Tibial artery (tissue), 4 donors: ENCODE data around the gene BANF2.
"Not testable (repeated sequence)": the region's sequence is repeated elsewhere in the genome, so short reads cannot be mapped to it uniquely, and the experiment has no call there.

Experiments
- DNase-seq, 2 donors: peaks; one replicate each; pipeline ENCODE4 v3.0.0-alpha.2; 2019
- H3K27ac ChIP-seq, 2 donors: fragments of 200-600 bp; sonication (generic) in 1 of 2; 1 replicate in 1 of 2; 2 replicates in 1 of 2; pipeline ENCODE4 v1.5.1; 2018 to 2019; ENCODE audit warnings: mild to moderate bottlenecking in 1 of 2
- H3K27me3 ChIP-seq, 2 donors: fragments of 200-600 bp; sonication (generic) in 1 of 2; one replicate each; pipeline versions ENCODE4 v1.5.1 to v1.6.0; 2016 to 2019
- H3K36me3 ChIP-seq, 3 donors: fragments of 200-600 bp; sonication (generic) in 2 of 3; one replicate each; pipeline ENCODE4 v1.5.1; 2016 to 2019; ENCODE audit warnings: mild to moderate bottlenecking in 2 of 3
- H3K4me1 ChIP-seq, 4 donors: fragments of 200-600 bp; sonication (generic) in 2 of 4; 1 replicate in 3 of 4; 2 replicates in 1 of 4; pipeline ENCODE4 v1.5.1; 2016 to 2019
- H3K4me3 ChIP-seq, 2 donors: fragments of 200-600 bp; sonication (generic) in 1 of 2; 1 replicate in 1 of 2; 2 replicates in 1 of 2; pipeline ENCODE4 v1.5.1; 2018 to 2019; ENCODE audit warnings: mild to moderate bottlenecking in 2 of 2
- H3K9me3 ChIP-seq, 3 donors: fragments of 200-600 bp; sonication (generic) in 1 of 3; one replicate each; pipeline ENCODE4 v1.5.1; 2016 to 2019
- intact Hi-C: fragments of 100-400 bp; cut with DNase I; formaldehyde crosslinking; loops from one replicate; pipeline ENCODE4 v1.15.0; 2023; ENCODE audit warnings: low total_unique reads
- TF ChIP-seq, protein P1 (sequence below), 2 experiments: fragments of 200-600 bp in 1 of 2; fragments of 450-650 bp in 1 of 2; IDR thresholded peaks; one replicate each; pipeline ENCODE4 v1.5.1; 2017 to 2019; ENCODE audit warnings: antibody characterized with exemption in 2 of 2, mild to moderate bottlenecking in 1 of 2, moderate library complexity in 1 of 2

BANF2 gene

DNA sequence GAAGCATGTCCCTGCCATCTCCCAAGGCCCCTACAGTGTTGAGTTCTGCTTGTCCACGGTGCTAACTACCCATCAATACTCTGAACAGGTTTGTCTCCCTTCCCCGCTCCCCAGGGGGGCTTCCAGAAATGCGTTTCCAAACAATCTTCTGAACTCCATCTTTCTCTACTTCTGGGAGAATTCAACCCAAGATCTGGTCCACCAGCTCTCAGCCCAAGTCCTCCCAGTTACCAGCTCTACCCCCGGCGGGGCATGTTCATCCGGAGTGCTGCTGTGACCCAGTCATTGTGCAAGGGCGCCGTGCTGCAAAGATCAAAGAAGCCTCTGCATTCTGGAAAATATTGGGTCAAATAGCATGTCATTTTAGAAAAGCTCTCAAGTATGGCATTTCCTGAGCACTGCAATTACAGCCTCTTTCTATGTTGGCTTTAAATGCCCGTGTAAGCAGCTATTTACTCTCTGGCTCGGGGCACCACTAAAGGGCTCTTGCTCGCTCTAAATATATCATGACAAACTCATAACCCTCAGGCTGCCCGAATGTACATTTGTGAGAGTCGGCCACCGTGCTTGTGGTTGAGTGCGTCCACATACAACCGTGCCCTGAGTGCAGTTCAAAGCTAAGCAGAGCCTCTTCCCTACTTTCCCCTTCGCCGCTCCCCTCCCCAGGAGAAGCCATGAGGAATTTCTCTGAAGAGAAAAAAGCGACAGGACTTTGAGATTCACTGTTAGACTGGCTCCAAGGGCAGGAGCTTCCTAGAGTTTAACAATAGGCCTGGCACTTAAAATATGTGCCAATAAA lies 71.6 kb downstream of the BANF2 start:
- H3K36me3 ChIP-seq: no peaks in the 10 kb centered on the region
- DNase-seq: no peak
- H3K27ac ChIP-seq: no peak overlapping the region
- TF ChIP-seq, protein P1, sequence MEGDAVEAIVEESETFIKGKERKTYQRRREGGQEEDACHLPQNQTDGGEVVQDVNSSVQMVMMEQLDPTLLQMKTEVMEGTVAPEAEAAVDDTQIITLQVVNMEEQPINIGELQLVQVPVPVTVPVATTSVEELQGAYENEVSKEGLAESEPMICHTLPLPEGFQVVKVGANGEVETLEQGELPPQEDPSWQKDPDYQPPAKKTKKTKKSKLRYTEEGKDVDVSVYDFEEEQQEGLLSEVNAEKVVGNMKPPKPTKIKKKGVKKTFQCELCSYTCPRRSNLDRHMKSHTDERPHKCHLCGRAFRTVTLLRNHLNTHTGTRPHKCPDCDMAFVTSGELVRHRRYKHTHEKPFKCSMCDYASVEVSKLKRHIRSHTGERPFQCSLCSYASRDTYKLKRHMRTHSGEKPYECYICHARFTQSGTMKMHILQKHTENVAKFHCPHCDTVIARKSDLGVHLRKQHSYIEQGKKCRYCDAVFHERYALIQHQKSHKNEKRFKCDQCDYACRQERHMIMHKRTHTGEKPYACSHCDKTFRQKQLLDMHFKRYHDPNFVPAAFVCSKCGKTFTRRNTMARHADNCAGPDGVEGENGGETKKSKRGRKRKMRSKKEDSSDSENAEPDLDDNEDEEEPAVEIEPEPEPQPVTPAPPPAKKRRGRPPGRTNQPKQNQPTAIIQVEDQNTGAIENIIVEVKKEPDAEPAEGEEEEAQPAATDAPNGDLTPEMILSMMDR (IDR thresholded peaks at IDR 0.05): no peak
- no peaks in the 10 kb centered on the region for H3K27me3 ChIP-seq
- intact Hi-C loops: no loop called here
- H3K4me3 ChIP-seq: no peak overlapping the region
- H3K4me1 ChIP-seq: peaks cover 0 to 11% (median 0%) of the 10 kb centered on the region in 4 donors
- H3K9me3 ChIP-seq: no peaks in the 10 kb centered on the region

DNA sequence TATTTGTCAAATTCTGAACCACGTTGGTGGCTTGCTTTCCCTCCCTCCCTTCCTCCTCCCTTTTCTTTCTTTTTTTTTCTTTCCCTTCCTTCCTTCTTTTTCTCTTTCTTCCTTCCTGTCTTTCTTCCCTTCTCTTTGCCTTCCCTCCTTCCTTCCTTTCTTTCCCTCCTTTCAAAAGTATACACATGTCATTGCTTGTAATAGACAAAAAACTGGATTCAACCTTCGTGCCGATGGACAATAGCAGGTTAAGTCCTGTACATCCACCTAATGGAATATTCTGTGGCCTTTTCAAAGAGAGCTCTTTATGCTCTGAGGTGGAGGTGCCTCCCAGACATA lies 72.2 kb downstream of the BANF2 start:
- Histone ChIP-seq H3K4me1 (peaks cover 0 to 11% (median 0%) of the 10 kb centered on the region in 4 donors), H3K4me3 (no peak overlapping the region), H3K27ac (no peak overlapping the region), H3K27me3 (no peaks in the 10 kb centered on the region), H3K36me3 (no peaks in the 10 kb centered on the region), H3K9me3 (no peaks in the 10 kb centered on the region)
- intact Hi-C loops: no loop called here
- TF ChIP-seq, protein P1 (IDR thresholded peaks at IDR 0.05): no peak
- DNase-seq: no peak

DNA sequence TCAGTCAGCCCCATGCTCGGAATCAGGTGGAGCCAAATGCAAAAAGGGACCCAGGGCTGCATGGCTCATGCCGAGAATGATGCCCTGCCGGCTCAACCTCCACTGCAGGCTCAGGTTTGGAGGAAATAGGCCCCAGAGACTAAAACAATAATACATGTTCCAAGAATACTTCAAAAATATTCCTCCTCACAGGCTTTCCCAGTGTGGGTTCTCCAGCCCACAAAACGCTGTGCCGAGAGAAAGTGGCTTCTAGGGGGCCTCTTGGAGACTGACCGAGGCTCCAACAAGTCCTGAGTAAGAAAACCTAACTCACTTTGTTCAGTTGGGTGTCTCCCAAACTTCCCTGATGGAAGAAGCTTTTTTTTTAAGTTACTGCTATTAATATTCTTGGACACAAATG lies 73.9 kb downstream of the BANF2 start:
- H3K4me3 ChIP-seq: no peak overlapping the region
- no peaks in the 10 kb centered on the region for H3K36me3 ChIP-seq
- no peaks in the 10 kb centered on the region for H3K27me3 ChIP-seq
- H3K4me1 ChIP-seq: peaks cover 0 to 11% (median 0%) of the 10 kb centered on the region in 4 donors
- intact Hi-C loops: no loop called here
- H3K27ac ChIP-seq: no peak overlapping the region
- DNase-seq: no peak
- no peaks in the 10 kb centered on the region for H3K9me3 ChIP-seq
- TF ChIP-seq, protein P1 (IDR thresholded peaks at IDR 0.05): no peak

DNA sequence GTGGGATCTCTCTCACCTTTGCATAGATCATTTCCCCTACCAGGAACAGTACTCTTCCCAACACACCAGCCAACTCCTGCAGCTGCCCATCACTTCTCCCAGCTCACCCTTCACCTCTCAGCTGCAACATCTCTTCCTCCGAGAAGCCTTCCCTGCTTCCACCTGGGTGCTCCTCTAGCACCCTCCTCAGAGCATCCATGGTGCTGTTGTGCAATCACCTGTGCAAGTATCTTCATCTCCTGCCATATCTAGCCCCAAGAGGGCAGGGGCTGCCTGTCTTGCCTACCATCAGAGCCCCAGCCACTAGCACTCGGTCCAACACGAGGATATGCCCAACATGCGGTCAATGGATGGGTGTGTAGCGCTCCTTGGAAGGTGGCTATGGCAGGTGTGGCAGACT lies 75.8 kb downstream of the BANF2 start:
- TF ChIP-seq, protein P1 (IDR thresholded peaks at IDR 0.05): no peak
- no peaks in the 10 kb centered on the region for H3K36me3 ChIP-seq
- intact Hi-C loops: no loop called here
- peaks cover 0 to 11% (median 0%) of the 10 kb centered on the region in 4 donors for H3K4me1 ChIP-seq
- H3K9me3 ChIP-seq: no peaks in the 10 kb centered on the region
- H3K4me3 ChIP-seq: no peak overlapping the region
- no peak for DNase-seq
- no peak overlapping the region for H3K27ac ChIP-seq
- no peaks in the 10 kb centered on the region for H3K27me3 ChIP-seq

DNA sequence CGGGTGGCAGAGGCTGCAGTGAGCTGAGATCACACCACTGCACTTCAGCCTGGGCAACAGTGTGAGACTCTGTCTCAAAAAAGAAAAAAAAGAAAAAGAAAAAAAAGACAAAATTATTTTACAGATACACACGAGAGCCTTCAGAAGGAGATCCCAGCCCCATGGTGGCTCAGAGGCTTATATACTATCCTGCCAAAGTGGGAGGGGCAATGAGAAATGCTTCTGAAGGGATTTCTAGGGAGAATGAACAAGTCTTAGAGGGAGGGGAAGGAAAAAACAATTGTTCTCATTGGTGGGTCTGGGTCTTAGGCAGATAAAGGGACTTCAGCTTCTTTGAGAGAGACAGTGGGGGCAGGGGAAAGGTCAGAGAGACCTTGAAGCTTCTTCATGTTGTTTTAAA lies 76.8 kb downstream of the BANF2 start:
- Histone ChIP-seq H3K36me3 (no peaks in the 10 kb centered on the region), H3K9me3 (no peaks in the 10 kb centered on the region), H3K27me3 (no peaks in the 10 kb centered on the region), H3K4me3 (no peak overlapping the region), H3K4me1 (peaks cover 0 to 11% (median 0%) of the 10 kb centered on the region in 4 donors), H3K27ac (no peak overlapping the region)
- DNase-seq: no peak
- TF ChIP-seq, protein P1 (IDR thresholded peaks at IDR 0.05): no peak
- intact Hi-C loops: no loop called here

DNA sequence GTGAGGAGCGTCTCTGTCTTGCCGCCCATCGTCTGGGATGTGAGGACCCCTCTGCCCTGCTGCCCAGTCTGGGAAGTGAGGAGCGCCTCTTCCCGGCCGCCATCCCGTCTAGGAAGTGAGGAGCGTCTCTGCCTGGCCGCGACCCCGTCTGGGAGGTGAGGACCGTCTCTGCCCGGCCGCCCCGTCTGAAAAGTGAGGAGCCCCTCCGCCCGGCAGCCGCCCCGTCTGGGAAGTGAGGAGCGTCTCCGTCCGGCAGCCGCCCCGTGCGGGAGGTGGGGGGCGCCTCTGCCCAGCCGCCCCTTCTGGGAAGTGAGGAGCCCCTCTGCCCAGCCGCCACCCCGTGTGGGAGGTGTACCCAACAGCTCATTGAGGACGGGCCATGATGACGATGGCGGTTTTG lies 79.2 kb downstream of the BANF2 start:
- H3K9me3 ChIP-seq, H3K4me3 ChIP-seq, DNase-seq, H3K36me3 ChIP-seq, H3K4me1 ChIP-seq, H3K27me3 ChIP-seq, intact Hi-C loops, H3K27ac ChIP-seq: not testable (repeated sequence)
